H4 (cell line): ENCODE data around the gene RABEP2. TPM values are rescaled to one million over a fixed set of nuclear protein-coding genes. Genes with fewer than 3 reads are reported as not detected.
"Not testable (repeated sequence)": the region's sequence is repeated elsewhere in the genome, so short reads cannot be mapped to it uniquely, and the experiment has no call there.

Source experiments
- DNase-seq: peaks from one replicate; pipeline ENCODE4 v3.0.0-alpha.2; 2015; ENCODE audit warnings: low spot score
- total RNA-seq: library from RNA; depleted of rRNA; stranded (reverse); fragments of >200 nt; shearing (Covaris generic); gene quantifications from 2 replicates; pipeline ENCODE4 v1.2.3, GENCODE V29; 2014; rRNA removed

RABEP2 gene, protein sequence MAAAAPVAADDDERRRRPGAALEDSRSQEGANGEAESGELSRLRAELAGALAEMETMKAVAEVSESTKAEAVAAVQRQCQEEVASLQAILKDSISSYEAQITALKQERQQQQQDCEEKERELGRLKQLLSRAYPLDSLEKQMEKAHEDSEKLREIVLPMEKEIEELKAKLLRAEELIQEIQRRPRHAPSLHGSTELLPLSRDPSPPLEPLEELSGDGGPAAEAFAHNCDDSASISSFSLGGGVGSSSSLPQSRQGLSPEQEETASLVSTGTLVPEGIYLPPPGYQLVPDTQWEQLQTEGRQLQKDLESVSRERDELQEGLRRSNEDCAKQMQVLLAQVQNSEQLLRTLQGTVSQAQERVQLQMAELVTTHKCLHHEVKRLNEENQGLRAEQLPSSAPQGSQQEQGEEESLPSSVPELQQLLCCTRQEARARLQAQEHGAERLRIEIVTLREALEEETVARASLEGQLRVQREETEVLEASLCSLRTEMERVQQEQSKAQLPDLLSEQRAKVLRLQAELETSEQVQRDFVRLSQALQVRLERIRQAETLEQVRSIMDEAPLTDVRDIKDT
- 13.7 and 31.9 TPM in 2 replicates for total RNA-seq

DNA sequence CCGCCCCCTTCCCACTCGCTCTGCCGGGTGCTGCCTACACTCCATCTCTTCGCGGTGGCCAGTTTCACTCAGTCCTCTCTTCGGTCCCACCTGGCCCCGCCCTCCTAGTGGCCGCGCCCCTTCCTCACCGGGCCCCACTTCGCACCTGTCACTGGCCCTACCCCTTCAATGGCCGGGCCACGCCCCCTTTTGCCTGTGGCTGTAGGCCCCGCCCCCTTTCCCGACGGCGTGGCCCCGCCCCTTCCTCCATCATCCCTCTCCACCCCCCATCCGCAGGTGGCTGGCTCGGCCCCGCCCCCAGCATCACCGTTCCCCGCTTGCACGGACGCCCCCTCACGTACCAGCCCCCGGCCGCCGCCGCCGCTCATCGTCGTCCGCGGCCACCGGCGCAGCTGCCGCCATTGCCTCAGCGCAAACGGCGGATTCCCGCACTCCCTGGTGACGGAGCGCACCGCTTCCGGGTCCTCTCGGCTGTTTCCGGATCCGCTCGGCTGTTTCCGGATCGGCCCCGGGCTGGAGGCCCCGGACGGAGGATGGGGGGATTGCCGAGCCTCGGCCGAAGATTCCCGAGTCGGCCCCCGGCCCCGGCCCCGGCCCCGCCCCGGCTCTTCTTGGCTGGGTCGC, at the start of gene RABEP2:
RABEP2 (minus strand) TSS at position 477 of the 624 bp plus-strand sequence; CDS start at position 402, 75 bp downstream.
- DNase-seq, result peak; percentile 73

DNA sequence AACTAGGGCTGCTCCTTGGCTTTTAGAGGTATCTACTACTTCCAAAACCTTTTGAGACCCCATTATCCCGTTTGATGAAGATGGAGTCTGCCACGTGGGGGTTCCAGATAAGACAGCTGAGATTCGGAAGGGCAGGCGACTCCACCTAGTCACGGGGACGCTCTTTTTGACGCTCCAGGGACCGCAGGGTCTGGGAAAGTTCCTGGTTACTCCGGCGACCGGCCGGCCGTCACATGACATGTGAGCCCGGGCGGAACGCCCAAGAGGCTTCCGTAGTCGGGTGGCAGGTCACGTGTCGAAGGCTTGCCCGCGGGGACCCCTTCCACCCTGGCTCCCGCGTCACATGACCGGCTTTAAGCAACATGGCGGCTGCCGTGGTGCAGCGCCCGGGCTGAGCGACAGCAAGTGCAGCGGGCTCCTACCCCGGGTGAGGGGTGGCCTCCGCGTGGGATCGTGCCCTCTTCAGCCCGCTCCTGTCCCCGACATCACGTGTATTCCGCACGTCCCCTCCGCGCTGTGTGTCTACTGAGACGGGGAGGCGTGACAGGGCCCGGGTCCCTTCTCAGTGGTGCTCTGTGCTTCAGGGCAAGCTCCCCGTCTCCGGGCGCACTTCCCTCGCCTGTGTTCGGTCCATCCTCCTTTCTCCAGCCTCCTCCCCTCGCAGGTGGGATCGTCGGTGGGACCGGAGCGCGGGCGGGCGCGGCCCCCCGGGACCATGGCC, 49.6 kb upstream of the RABEP2 start, which contains the start of gene SPNS1:
SPNS1 (plus strand) TSS at position 342 of the 721 bp plus-strand sequence; CDS start at position 716, 374 bp downstream.
- DNase-seq, result peak; percentile 93

DNA sequence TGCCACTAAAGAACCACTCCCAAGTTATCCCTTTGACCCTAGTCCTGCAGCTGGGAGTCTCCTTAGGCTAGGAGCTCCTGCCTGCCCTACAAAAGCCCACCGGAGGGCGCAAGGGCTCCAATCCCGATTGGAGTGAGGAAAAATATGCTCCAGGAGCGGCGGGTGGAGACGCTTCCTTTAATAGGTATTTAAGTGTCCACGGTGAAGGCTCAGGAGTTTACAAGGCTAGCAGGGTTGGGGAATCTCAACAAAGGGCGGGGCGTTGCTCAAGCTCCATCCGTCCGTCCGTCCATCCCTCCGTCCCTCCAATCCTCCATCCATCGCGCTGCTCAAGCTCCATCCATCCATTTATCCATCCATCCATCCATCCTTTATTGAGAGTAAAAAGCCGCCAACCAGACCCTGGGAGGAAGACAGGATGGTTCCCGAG, 49.0 kb upstream of the RABEP2 start:
- peak; percentile 59 for DNase-seq

DNA sequence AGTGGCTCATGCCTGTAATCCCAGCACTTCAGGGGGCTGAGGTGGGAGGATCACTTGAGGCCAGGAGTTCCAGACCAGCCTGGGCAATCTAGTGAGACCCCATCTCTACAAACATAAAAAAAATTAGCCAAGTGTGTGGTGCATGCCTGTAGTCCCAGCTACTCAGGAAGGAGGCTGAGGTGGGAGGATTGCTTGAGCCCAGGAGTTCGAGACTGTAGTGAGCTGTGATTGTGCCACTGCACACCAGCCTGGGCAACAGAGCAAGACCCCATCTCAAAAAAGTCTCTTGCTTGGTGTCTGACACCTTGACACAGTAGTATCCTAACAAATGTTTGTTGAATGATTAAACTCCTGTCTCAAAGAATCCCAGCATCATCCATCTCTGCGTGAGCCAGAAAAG, 44.7 kb upstream of the RABEP2 start:
- DNase-seq, result not testable (repeated sequence)

DNA sequence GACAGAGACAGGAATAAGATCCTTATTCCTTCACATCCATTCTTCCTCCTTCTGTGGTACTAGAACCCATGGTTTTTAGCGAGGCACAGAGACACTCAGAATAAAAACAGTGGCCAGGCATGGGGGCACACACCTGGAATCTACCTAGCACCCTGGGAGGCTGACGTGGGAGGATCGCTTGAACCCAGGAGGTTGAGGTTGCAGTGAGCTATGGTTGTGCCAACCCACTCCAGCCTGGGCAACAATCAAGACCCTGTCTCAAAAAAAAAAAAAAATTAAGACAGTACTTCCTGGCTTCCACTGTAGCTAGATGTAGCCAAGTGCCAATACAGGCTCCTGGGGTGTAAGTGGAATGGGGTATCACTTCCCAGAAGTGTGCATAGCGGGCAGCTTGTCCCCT, 42.1 kb upstream of the RABEP2 start:
- no peak for DNase-seq

DNA sequence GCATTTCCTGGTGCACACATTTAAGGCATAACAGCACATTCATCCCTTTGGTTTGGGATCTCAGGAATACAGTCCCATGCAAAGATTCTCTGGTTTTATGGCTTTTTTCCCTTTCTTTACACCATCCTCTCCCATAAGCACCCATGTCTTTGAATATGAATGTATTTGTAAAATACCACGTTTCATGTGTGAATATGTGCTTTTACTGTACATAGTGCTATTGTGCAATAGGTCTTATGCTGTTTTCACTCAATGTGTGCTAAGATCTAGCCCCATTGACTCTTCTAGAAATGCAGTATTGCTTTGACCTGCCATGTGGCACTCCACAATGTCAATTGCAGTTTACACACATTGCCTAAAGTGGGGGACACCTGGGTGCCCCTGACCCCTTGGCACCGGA, 39.5 kb upstream of the RABEP2 start:
- no peak for DNase-seq

DNA sequence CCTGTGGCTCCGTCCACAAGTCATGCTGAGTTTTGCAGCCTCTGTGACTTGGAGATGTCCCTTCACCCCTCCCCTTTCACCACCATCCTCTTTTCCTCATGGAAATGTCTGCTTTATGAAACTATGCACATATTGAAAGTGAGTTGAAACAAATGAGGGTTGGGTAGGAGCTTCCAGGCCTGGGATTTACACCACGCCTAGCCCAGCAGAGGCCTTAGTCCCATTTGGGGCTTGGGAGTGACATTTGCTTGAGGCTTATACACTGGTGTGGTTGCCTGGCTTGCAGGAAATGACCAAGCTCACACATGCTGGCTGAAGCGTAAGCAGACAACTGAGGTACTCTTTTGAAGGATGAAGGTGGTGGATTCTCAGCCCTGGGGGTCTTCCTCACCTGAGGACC, 39.0 kb upstream of the RABEP2 start:
- no peak for DNase-seq

DNA sequence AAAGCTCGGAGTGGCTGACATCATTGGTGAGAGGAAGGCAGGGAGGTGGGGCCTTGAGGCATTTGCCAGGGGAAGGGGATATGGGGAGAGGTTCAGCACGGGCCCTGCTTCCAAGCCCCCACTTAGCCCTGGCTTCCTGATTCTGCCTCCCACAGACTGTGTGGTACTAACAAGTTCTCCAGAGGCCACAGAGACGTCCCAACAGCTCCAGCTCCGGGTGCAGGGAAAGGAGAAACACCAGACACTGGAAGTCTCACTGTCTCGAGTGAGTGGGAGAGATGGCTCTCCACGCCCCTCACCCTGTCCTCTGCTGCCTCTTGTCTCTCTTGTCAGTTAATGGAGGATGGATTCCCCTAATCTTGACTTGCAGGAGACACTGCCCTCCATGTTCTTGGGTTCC, 33.8 kb upstream of the RABEP2 start:
- DNase-seq, result no peak

DNA sequence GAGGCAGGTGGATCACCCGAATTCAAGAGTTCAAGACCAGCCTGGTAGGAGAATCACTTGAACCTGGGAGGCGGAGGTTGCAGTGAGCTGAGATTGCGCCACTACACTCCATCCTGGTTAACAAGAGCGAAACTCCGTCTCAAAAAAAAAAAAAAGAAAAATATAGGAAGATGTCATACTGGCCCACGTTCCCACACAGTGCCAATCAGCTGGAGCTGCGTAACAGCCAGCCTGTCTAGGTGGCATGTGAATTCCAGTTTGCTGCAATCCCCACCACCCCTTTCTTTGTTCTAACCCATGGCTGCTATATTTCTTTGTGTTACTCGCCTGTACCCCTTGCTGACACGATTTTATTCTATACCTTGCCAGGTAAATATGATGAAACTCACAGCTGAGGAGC, 33.2 kb upstream of the RABEP2 start:
- no peak for DNase-seq

DNA sequence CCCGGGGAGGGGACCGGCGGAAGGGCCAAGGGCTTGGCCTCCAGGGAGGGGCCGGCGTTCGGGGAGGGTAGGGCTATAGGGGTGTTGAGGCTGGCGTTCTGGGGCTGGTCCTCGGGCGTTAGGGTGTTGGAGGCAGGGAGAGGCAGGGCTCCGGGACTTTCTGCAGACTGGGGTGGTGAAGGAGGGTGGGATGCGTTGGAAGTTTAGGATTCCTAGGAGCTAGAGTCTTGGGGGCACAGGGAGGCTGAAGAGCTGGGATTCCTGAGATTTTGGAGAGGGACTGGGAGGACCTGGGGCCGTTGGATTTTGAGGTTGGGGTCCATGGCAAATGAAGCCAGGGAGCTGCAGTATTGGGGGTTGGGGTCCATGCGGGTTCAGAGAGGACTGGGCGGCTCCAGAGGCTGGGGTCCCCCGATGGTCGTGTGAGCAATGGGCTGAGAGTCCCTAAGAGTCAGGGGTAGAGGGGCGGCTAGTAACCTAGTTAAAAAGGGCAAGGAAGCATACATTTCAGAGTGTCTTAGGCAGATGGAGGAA, 26.4 kb upstream of the RABEP2 start:
- no peak for DNase-seq

DNA sequence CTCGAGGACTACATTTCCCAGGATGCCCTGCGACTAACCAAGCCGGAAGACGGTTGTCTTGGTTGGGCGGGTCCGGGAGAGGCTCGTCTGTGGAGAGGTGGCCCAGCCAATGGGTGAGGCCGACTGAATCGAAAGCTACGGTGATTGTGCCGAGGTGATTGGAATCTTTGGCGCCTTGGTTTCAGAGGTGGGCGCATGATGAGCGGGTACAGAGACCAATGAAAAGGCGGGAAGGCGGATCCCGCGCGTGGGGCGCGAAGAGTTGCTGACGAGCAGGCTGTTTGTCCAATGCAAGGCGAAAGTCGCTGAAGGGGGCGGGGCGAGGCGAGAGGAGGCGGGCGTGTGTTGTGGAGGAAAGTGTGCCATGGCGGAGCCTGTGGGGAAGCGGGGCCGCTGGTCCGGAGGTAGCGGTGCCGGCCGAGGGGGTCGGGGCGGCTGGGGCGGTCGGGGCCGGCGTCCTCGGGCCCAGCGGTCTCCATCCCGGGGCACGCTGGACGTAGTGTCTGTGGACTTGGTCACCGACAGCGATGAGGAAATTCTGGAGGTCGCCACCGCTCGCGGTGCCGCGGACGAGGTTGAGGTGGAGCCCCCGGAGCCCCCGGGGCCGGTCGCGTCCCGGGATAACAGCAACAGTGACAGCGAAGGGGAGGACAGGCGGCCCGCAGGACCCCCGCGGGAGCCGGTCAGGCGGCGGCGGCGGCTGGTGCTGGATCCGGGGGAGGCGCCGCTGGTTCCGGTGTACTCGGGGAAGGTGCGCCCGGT, 25.8 kb upstream of the RABEP2 start, which contains the start of gene NFATC2IP:
NFATC2IP (plus strand) TSS at position 290 of the 762 bp plus-strand sequence; CDS start at position 365, 75 bp downstream.
- peak; percentile 100 for DNase-seq

DNA sequence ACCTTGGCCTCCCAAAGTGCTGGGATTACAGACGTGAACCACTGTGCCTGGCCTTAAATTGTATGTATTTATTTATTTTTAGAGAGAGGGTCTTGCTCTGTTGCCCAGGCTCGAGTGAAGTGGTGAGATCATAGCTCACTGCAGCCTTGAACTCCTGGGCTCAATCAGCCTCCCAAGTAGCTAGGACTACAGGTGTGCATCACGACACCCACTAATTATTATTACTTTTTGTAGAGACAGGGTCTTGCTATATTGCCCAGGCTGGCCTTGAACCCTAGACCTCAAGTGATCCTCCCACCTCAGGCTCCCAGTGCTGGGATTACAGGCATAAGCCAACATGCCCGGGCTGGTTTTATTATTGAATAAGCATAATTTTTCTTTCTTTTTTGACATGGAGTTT, 21.6 kb upstream of the RABEP2 start:
- no peak for DNase-seq

DNA sequence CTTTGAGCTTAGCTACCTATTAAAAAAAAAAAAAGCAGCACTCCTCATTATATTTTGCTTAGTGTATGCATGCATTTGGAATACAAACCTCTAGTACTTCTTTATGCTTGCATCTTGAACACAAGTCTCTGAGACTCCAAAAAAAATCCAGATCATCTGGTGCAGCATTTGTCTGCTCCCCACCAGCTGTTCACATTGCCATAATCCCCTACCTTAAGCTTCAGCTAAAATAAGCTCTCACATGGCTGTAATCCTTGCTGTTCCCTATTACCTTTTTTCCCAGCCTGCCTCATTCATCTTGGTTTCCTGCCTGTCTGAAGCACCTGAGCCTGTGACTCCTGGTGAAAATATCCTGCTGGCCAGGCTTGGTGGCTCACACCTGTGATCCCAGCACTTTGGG, 18.2 kb upstream of the RABEP2 start:
- DNase-seq, result no peak

DNA sequence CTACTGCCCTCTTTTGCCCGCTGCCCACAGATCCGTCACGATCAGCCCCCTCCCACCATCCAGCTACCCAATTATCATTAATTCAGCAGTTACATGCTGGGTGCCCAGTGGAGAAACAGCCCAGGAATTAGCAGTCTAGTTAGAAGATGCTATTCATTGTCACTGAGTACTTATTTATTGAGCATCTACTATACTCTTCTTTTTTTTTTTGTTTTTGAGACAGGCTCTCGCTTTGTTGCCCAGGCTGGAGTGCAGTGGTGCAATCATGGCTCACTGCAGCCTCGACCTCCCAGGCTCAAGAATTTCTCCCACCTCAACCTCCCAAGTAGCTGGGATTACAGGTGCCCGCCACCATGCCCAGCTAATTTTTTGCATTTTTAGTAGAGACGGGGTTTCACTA, 14.8 kb upstream of the RABEP2 start:
- not testable (repeated sequence) for DNase-seq

DNA sequence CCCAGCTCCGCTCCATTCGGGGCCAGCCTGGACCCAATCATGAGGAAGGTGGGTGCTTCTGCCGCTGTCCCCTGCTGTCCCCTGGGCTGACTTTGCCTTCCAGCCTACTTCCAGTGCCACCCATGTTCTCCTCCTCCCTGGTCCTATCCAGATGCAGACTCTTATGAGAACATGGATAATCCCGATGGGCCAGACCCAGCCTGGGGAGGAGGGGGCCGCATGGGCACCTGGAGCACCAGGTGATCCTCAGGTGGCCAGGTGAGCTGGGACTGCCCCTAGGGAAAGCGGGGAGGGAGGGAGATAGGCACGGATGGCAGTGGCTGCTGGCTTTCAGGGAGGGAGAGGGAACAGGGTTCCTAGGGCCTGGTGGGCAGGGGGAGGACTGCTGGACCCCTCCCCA, 13.7 kb upstream of the RABEP2 start:
- no peak for DNase-seq

DNA sequence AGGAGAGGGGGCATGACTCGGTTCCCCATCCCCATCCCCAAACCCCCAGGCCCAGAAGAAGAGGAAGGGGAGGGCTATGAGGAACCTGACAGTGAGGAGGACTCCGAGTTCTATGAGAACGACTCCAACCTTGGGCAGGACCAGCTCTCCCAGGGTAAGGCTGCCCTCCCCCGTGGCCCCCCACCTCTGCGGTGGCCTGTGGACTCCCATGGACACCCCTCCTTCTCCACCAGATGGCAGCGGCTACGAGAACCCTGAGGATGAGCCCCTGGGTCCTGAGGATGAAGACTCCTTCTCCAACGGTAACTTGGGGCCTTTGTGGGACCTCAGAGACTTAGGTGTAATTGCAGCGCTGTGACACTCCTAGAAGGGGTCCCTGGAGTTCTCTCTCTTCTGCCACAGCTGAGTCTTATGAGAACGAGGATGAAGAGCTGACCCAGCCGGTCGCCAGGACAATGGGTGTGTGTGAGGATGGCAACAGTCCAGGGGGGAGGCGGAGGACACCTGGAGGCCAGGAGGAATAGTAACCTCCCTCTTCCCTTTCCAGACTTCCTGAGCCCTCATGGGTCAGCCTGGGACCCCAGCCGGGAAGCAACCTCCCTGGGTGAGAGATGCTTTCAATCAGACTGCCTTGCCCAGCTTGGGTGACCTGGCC, 12.3 kb upstream of the RABEP2 start:
- DNase-seq, result no peak

DNA sequence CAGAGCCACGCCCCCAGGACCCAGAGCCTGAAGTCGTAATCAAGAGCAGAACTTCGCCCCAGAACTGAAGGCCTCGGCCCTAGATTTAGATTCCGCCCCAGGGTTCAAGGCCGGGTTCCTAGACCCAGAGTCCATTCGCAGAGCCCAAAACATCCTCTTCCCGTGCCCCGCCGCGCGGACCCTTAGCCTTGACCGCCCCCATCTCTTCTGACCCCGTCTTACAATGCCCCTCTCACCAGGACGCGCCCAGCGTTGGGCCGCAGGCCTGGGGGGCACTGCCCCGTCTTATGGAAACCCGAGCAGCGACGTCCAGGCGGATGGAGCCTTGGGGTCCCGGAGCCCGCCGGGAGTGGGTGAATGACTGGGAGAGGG, 11.7 kb upstream of the RABEP2 start:
- no peak for DNase-seq

DNA sequence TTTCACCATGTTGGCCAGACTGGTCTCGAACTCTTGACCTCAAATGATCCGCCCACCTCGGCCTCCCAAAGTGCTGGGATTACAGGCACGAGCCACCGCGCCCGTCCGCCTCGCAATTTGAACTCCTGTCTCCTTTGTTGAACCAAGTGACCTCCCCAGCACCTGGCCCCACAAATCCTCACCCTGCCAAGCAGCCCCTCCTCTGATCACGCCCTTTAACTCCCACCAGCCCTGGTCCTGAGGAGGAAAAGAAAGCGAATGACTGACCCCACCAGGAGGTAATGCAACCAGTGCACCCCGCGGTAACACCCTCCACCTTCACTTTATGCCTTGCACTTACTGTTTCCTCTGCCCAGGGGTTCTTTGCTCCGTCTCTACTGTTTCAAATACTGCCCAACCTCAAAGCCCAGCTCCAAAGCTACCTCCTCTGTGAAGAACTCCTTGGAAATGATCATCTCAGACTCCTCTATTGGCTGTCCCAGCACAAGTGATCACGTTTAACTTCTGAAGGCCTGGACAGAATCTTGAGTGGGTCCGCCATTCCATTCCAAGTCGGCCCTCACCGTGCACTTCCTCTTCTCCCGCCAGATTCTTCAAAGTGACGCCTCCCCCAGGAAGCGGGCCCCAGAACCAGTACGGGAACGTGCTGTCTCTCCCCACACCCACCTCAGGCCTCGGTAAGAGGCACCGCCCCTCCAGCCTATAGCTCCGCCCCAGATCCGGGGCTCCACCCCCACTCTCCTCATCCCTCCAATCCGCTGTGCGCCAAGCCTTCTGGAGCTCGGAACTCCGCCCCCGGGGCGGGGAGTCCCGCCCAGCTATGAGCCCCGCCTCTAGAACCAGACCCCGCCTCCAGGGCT, 11.1 kb upstream of the RABEP2 start:
- no peak for DNase-seq

DNA sequence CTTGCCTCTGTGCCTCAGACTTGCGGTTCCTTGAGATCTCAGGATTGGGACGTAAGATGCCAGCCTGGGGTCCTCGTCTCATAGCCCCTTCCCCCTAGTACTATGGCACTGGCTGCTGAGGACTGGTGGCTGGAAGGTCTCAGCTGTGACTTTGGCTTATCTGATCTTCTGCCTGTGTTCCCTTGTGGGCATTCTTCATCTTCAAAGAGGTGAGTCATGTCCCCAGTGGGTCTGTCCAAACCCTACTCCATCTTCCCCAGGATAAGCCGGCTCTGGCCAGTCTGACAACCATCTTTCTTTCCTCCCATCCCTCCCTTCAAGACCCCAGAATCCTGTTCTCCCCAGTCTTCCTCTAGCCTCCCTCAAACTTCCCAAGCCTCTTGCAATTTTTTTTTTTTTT, 10.3 kb upstream of the RABEP2 start:
- DNase-seq, result no peak

DNA sequence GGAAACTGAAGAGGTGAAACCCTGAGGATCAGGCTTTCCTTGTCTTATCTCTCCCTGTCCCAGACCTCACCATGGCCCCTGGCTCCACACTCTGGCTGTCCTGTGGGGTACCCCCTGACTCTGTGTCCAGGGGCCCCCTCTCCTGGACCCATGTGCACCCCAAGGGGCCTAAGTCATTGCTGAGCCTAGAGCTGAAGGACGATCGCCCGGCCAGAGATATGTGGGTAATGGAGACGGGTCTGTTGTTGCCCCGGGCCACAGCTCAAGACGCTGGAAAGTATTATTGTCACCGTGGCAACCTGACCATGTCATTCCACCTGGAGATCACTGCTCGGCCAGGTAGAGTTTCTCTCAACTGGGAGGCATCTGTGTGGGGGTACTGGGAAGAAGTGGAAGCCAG, 8.1 kb upstream of the RABEP2 start:
- no peak for DNase-seq
